ENCODE results near the gene C1orf115. TPM values are rescaled to one million over a fixed set of nuclear protein-coding genes. Genes with fewer than 3 reads are reported as not detected.
"Not testable (repeated sequence)": the region's sequence is repeated elsewhere in the genome, so short reads cannot be mapped to it uniquely, and the experiment has no call there.

Gene C1orf115
- total and polyA plus RNA-seq, 5 experiments from 2014 or later = 0.44 to 0.99 (median 0.52) TPM; not detected in 1

DNA sequence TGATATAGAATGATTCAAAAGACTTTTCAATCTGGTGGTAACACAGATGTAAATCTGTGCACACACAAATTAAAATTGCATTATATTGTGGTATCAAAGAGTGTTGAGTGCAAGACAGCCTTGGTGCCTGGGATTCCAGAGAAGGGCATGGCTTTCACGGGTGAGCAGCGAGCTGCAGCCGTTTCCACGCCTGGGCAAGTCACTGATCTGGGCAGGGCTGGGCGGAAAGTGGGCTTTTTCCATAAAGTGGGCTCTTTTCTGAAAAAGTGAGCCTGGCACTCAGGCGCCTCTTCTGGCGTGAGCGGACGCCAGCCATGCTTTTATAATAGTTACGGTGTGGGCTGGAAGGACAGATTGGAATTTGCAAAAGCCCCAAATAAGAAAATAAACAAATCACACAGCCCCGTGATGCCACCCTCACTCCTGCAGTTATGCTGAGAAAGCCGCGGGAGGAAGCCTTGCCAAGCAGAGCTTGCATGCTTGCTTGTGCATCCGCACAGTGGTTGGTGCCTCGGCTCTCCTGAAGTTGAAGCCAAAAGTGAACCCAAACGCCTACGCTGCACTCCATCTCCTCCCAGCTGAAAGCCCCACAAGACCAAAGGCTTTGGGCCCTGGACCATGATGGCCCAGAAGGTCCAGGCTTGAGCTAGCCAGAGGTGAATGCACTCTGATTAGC is 7.1 kb upstream of the C1orf115 start:
- DNase-seq = no peak
- POLR2A ChIA-PET = no interaction called here
- Mint-ChIP-seq H3K4me3 (no peak overlapping the region), H3K27me3 (peaks cover 0 to 14% (median 5%) of the 10 kb centered on the region in 5 donors), H3K9me3 (no peaks in the 10 kb centered on the region), H3K36me3 (no peaks in the 10 kb centered on the region), H3K4me1 (no peaks in the 10 kb centered on the region), H3K27ac (no peak overlapping the region)
- ATAC-seq = no peak

DNA sequence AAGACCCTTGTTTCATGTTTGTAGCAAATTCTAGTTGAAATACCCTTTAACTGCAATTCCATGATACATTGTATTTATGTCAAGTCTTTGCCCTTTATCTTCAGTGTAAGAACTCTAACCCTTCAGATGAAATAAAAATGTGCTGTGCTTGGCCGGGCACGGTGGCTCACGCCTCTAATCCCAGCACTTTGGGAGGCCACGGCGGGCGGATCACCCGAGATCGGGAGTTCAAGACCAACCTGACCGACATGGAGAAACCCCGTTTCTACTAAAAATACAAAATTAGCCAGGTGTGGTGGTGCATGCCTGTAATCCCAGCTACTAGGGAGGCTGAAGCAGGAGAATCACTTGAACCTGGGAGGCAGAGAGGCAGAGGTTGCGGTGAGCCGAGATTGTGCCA is 6.4 kb upstream of the C1orf115 start:
- H3K36me3 Mint-ChIP-seq, H3K4me3 Mint-ChIP-seq, H3K9me3 Mint-ChIP-seq, POLR2A ChIA-PET, H3K27ac Mint-ChIP-seq, DNase-seq, H3K4me1 Mint-ChIP-seq, ATAC-seq: not testable (repeated sequence)
- peaks cover 0 to 16% (median 5%) of the 10 kb centered on the region in 5 donors for H3K27me3 Mint-ChIP-seq

DNA sequence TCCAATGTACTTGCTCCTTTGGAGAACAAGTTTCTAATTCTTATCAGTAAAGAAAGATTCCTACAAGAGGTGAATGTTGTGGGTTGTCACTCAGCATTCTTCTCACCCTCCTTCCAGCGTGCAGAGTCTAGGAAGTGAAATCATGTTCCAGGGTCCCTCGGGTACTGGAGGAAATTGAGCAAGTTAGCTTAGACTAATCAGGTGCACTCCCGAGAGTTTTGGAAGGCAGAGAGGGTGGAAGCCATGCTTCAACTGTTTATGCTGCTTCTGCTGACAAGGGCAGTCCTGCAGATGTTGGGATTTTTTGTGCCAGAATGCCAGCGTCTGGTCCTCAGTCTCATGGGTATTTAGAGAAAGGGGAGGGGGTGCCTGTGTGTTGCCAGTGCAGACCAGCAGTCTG is 5.3 kb upstream of the C1orf115 start:
- H3K27ac Mint-ChIP-seq = no peak overlapping the region
- no peak for DNase-seq
- no peaks in the 10 kb centered on the region for H3K9me3 Mint-ChIP-seq
- POLR2A ChIA-PET = no interaction called here
- H3K27me3 Mint-ChIP-seq = peaks cover 3 to 22% (median 8%) of the 10 kb centered on the region in 5 donors
- no peaks in the 10 kb centered on the region for H3K36me3 Mint-ChIP-seq
- no peak for ATAC-seq
- H3K4me1 Mint-ChIP-seq = peaks cover 2 to 5% (median 3%) of the 10 kb centered on the region in 4 donors
- no peak overlapping the region for H3K4me3 Mint-ChIP-seq

DNA sequence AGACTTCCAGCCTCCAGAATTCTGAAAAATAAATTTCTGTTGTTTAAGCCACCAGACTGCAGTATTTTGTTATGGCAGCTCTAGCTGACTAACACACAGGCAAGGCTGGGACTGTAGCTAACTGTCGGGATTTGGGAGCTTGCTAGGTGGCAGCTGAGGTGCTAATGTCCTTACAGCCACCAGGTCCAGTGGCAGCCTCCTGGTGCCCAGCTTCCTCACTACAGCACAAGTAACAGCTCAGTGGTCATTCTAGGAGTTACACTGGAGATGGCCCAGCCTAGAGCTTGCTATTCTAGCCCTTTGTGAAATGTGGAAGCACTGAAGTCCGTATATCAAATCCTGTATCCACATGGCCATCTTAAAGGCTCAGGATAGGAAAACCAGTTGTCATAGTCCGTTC is 4.3 kb upstream of the C1orf115 start:
- peaks cover 4 to 26% (median 9%) of the 10 kb centered on the region in 5 donors for H3K27me3 Mint-ChIP-seq
- POLR2A ChIA-PET = no interaction called here
- no peak overlapping the region for H3K27ac Mint-ChIP-seq
- H3K4me1 Mint-ChIP-seq = peaks cover 2 to 9% (median 6%) of the 10 kb centered on the region in 4 donors
- no peak overlapping the region for H3K4me3 Mint-ChIP-seq
- DNase-seq (no peak), ATAC-seq (no peak)
- no peaks in the 10 kb centered on the region for H3K9me3 Mint-ChIP-seq
- no peaks in the 10 kb centered on the region for H3K36me3 Mint-ChIP-seq

DNA sequence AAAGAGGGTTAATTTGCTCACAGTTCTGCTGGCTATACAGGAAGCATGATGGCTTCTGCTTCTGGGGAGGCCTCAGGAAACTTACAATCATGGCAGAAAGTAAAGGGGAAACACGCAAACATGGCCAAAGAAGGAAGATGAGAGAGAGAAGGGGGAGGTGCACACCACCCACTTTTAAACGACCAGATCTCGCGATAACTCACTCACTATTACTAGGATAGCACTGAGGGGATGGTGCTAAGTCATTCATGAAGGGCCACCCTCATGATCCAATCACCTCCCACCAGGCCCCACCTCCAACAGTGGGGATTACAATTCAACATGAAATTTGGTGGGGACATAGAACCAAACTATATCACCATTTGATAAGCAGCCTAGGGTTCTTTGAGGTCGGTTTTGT is 2.4 kb upstream of the C1orf115 start:
- ATAC-seq = no peak
- Mint-ChIP-seq H3K4me3 (no peak overlapping the region), H3K27me3 (peaks cover 9 to 28% (median 14%) of the 10 kb centered on the region in 5 donors), H3K27ac (no peak overlapping the region), H3K9me3 (no peaks in the 10 kb centered on the region), H3K4me1 (peaks cover 2 to 9% (median 8%) of the 10 kb centered on the region in 4 donors), H3K36me3 (no peaks in the 10 kb centered on the region)
- POLR2A ChIA-PET = no interaction called here
- no peak for DNase-seq

DNA sequence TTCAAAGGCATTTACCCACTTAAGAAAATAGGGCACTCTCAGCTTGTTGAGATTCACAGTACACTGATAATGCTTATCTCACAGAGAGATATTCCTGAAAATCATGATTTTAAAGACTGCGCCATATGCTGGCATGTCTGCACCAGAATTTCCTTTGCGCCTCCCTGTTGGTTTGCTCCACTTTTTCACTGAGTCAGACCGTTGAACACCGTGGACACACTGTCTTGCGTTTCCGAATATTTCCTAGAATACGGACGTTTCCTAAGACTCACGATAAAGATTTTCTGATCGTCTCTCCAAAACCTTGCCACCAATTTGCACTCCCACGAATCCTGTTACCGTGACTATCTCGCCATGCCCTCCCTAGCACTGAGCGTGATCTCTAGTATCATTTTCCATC is 497 bp upstream of the C1orf115 start:
- H3K27ac Mint-ChIP-seq = no peak overlapping the region
- peak overlapping the region; percentile 62 to 88 (median 79) for H3K4me3 Mint-ChIP-seq
- no peaks in the 10 kb centered on the region for H3K36me3 Mint-ChIP-seq
- POLR2A ChIA-PET = no interaction called here
- H3K27me3 Mint-ChIP-seq = peaks cover 10 to 37% (median 19%) of the 10 kb centered on the region in 5 donors
- ATAC-seq = no peak
- DNase-seq = no peak
- H3K4me1 Mint-ChIP-seq = peaks cover 2 to 9% (median 8%) of the 10 kb centered on the region in 4 donors
- H3K9me3 Mint-ChIP-seq = no peaks in the 10 kb centered on the region

DNA sequence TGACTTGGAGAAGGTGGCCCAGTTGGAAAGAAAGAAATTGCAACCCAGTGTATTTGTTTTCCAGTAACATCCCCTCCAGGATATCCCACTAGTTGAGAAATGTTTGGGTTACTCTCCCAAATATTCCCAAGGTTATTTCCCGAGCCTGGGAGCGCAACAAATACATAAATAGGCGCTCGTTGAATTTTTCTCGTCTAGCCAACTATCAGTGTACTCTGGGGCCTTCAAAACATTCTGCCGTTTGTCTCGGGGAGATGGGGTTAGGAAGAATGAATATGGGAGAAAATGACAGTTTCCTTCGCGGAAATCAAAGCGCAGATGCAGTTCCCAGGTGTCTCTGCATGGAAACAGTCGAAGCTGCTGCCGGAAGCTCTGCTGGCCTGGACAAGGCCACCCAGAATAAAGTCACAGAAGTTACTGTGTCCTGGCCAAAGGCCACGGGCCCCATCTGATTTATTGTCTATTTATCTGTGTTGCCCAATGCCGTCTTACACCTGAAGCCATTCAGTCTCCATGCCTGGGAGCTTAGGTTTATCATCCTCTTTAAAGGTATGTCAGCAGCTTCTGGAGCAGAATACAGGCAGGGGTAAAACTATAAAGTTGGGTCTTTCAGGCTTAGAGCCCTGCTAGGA is 1.0 kb downstream of the C1orf115 start:
- POLR2A ChIA-PET = no interaction called here
- H3K4me1 Mint-ChIP-seq = peaks cover 2 to 9% (median 8%) of the 10 kb centered on the region in 4 donors
- DNase-seq (no peak), ATAC-seq (no peak)
- H3K4me3 Mint-ChIP-seq = peak overlapping the region in 9 of 10 donors; percentile 44 to 80 (median 62)
- H3K9me3 Mint-ChIP-seq = no peaks in the 10 kb centered on the region
- H3K27ac Mint-ChIP-seq = peak overlapping the region in 1 of 10 donors; percentile 53
- peaks cover 10 to 37% (median 19%) of the 10 kb centered on the region in 5 donors for H3K27me3 Mint-ChIP-seq
- H3K36me3 Mint-ChIP-seq = no peaks in the 10 kb centered on the region

DNA sequence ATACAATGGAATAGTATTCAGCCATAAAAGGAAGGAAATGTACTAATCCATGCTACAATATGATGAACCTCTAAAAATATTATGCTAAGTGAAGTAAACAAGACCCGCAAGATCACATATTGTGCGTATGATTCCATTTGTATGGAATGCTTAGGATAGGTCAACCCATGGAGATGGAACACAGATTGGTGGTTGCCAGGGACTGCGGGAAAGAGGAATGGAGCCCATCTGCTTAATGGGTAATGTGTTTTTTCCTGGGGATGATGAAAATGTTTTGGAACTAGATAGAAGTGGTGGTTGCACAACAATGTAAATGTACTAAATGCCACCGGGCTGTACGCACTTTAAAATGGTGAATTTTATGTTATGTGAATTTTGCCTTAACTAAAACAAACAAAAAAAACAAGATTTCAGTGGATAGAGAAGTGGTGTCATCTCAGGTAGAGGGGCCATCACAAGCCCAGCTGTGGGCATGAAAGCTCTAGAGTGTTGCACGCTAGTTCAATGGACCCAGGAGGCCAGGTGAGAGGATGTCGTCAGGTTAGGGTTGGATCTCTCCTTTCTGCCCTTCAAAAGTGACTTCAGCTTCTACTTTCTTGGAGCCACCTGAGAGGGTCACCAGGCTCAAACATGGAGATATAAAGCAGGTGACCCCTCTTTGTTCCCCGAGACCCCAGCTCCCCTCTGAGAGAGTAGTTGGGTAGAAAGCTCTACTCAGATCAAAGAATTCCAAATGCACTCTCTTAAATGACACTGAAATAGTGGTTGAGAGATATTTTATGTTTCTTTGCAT is 2.5 kb downstream of the C1orf115 start:
- no peaks in the 10 kb centered on the region for H3K9me3 Mint-ChIP-seq
- H3K27ac Mint-ChIP-seq = no peak overlapping the region
- ATAC-seq (no peak), DNase-seq (no peak)
- H3K36me3 Mint-ChIP-seq = no peaks in the 10 kb centered on the region
- H3K4me1 Mint-ChIP-seq = peaks cover 2 to 9% (median 8%) of the 10 kb centered on the region in 4 donors
- POLR2A ChIA-PET = no interaction called here
- no peak overlapping the region for H3K4me3 Mint-ChIP-seq
- H3K27me3 Mint-ChIP-seq = peaks cover 10 to 27% (median 17%) of the 10 kb centered on the region in 5 donors

DNA sequence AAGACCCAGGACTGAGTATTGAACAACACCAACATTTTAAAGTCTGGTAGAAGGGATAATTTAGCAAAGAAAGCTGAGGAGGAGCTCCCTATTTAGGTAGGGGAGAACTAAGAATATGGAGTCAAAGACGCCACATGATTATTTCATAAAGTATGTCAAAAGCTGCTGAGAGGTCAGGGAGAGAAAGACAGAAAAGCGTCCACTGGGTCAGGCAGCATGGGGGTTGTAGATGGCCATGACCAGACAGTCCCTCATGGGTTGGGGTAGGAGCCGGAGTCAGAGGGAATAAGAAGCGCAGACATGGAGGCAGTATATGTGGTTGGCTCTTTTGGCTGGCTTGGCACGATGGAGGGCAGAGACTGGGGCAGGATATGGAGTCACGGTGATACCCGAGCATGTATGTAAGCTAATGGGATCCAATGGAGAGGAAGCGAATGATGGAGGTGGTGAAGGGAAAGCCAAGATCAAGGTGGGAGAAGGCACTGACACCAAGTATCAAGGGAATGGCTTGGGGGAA is 4.8 kb downstream of the C1orf115 start:
- POLR2A ChIA-PET = no interaction called here
- H3K4me1 Mint-ChIP-seq = peaks cover 0 to 5% (median 3%) of the 10 kb centered on the region in 4 donors
- H3K4me3 Mint-ChIP-seq = no peak overlapping the region
- H3K9me3 Mint-ChIP-seq = peaks cover 0 to 3% (median 0%) of the 10 kb centered on the region in 9 donors
- H3K27me3 Mint-ChIP-seq = peaks cover 6 to 15% (median 10%) of the 10 kb centered on the region in 5 donors
- H3K36me3 Mint-ChIP-seq = no peaks in the 10 kb centered on the region
- no peak overlapping the region for H3K27ac Mint-ChIP-seq
- no peak for DNase-seq
- no peak for ATAC-seq

DNA sequence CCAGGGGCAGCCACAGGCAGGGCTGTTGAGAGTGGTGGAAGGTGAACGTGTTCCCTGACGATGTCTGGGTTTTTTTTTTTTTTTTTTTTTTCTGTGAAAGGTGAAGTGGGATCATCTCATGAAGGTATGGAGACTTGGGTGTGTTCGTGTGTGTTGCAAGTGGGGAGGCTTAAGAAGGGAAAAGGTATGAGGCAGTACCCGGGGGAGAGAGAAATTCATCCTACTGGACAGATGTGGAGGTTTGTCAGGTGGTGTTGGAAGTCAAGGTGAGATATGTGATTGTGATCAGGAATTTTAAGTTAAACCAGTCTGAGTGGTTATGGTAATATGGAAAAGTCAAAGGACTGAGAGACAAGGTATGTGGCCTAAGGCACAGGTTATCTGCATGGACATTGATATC is 5.3 kb downstream of the C1orf115 start:
- ATAC-seq (no peak), DNase-seq (no peak)
- POLR2A ChIA-PET = no interaction called here
- H3K27ac Mint-ChIP-seq = no peak overlapping the region
- no peak overlapping the region for H3K4me3 Mint-ChIP-seq
- H3K9me3 Mint-ChIP-seq = peaks cover 0 to 3% (median 0%) of the 10 kb centered on the region in 9 donors
- H3K27me3 Mint-ChIP-seq = peaks cover 5 to 12% (median 9%) of the 10 kb centered on the region in 5 donors
- no peaks in the 10 kb centered on the region for H3K36me3 Mint-ChIP-seq
- H3K4me1 Mint-ChIP-seq = peaks cover 0 to 3% (median 1%) of the 10 kb centered on the region in 4 donors

DNA sequence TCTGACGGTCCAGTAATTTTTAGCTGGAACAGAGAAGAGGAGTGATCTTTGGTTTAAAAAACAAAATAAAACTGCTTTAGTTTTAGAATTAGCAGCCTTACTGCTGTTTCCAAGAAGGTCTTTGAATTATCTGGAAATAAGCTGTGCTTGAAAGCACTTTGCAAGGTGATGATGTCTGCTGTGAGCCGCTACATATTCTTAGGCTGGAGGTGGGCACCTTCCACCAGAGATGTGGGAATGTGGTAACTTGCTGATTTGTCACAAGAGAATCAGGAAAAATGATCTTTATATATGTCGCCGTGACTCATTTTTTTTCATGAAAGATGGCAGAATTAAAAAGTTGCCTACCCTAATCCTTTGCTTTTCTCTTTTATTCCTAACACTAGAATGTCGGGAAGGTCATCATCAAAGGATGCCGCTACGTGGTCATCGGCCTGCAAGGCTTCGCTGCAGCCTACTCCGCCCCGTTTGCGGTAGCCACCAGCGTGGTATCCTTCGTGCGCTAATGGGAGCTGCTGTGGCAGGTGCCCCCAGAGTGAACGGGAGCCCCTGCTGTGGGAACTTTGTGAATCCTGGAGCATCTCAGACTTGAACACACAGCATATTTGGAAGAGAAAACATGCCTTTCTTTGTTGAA is 6.2 kb downstream of the C1orf115 start:
- ATAC-seq = no peak
- no peak for DNase-seq
- Mint-ChIP-seq H3K4me1 (peaks cover 0 to under 1% (median 0%) of the 10 kb centered on the region in 4 donors), H3K27ac (no peak overlapping the region), H3K4me3 (no peak overlapping the region), H3K9me3 (peaks cover 0 to 3% (median 0%) of the 10 kb centered on the region in 9 donors), H3K36me3 (no peaks in the 10 kb centered on the region), H3K27me3 (peaks cover 4 to 12% (median 9%) of the 10 kb centered on the region in 5 donors)
- POLR2A ChIA-PET = no interaction called here

DNA sequence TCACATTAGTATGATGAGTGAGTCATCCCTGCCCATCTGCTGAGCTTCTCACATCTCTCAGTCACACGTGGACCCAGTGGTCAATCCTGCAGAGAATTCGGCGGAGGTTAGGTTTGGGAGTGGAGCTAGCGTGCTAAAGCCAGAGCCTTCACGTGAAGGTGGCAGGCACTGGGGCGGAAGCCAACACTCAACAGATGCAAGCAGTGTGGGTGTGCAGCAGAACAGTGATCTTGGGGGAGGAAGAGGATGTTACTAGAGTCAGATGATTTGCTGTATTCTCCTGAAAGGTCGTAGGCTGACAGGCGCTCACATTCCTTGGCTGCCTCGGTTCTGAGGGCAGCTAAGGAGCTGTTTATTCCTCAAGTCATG is 6.7 kb downstream of the C1orf115 start:
- no peak overlapping the region for H3K27ac Mint-ChIP-seq
- POLR2A ChIA-PET = no interaction called here
- no peak for DNase-seq
- H3K27me3 Mint-ChIP-seq = peaks cover 4 to 12% (median 9%) of the 10 kb centered on the region in 5 donors
- H3K4me3 Mint-ChIP-seq = no peak overlapping the region
- ATAC-seq = no peak
- H3K9me3 Mint-ChIP-seq = peaks cover 0 to 3% (median 0%) of the 10 kb centered on the region in 9 donors
- no peaks in the 10 kb centered on the region for H3K4me1 Mint-ChIP-seq
- H3K36me3 Mint-ChIP-seq = no peaks in the 10 kb centered on the region

All from naive thymus-derived CD8-positive, alpha-beta T cell (primary cell).